Left lung (tissue), 10 donors: ENCODE measurements around the gene SIL1. TPM values are rescaled to one million over a fixed set of nuclear protein-coding genes. Genes with fewer than 3 reads are reported as not detected.

Experiments
- ATAC-seq: fragments of 200-7000 bp; cut with Tn5 transposase; one replicate; pipeline ENCODE4 v1.9.1; 2020; ENCODE audit warnings: moderate library complexity
- DNase-seq, 4 donors: peaks; one replicate each; pipeline ENCODE4 v3.0.0-alpha.2; 2013 to 2020
- H3K27ac ChIP-seq, 2 donors: fragments of 200-600 bp; sonication (generic) in 1 of 2; one replicate each; pipeline versions ENCODE4 v1.5.0 to v1.8.0; 2020 to 2021
- H3K27me3 ChIP-seq, 2 donors: fragments of 200-600 bp; sonication (generic) in 1 of 2; one replicate each; pipeline versions ENCODE4 v1.5.0 to v1.8.0; 2020 to 2021
- H3K36me3 ChIP-seq, 2 donors: fragments of 200-600 bp; sonication (generic) in 1 of 2; one replicate each; pipeline versions ENCODE4 v1.5.0 to v1.8.0; 2020 to 2021
- H3K4me1 ChIP-seq, 2 donors: fragments of 200-600 bp; one replicate each; pipeline ENCODE4 v1.8.0; 2021
- H3K4me3 ChIP-seq, 2 donors: fragments of 200-600 bp; sonication (generic) in 1 of 2; one replicate each; pipeline versions ENCODE4 v1.5.0 to v1.8.0; 2020 to 2021; ENCODE audit warnings: mild to moderate bottlenecking in 1 of 2
- H3K9me3 ChIP-seq, 2 donors: fragments of 200-600 bp; sonication (generic) in 1 of 2; one replicate each; pipeline versions ENCODE4 v1.5.0 to v1.8.0; 2020 to 2021
- intact Hi-C, 2 donors: fragments of 100-400 bp; cut with DNase I; formaldehyde crosslinking; loops; one replicate each; pipeline versions ENCODE4 v1.11.2 to v1.14.2; 2022
- polyA plus RNA-seq, 6 donors: library from polyadenylated mRNA; unstranded; fragments of 120-200 nt; gene quantifications; one replicate each; pipeline ENCODE4 v1.2.1, GENCODE V29; 2013; ENCODE audit not compliant: insufficient read length in 6 of 6
- total RNA-seq, 2 donors: library from RNA; stranded (reverse); fragmentation: NEBNext Ultra II Directional; extraction: Animal tissue kit (Norgen Biotek cat#: 25700); gene quantifications; one replicate each; pipeline ENCODE4 v1.2.1, GENCODE V29; 2021
- TF ChIP-seq, protein P1 (sequence below), 2 donors: fragments of 200-600 bp; sonication (generic) in 1 of 2; IDR thresholded peaks; one replicate each; pipeline versions ENCODE4 v1.5.0 to v1.8.0; 2021; ENCODE audit warnings: antibody characterized with exemption in 2 of 2
- donor health status: DM: no; HTN: yes; CAD: no.
- donor health status: DM: no; HTN: no; CAD: no.

SIL1 gene
- total and polyA plus RNA-seq, 8 donors: 28.8 to 71.7 (median 37.3) TPM

DNA sequence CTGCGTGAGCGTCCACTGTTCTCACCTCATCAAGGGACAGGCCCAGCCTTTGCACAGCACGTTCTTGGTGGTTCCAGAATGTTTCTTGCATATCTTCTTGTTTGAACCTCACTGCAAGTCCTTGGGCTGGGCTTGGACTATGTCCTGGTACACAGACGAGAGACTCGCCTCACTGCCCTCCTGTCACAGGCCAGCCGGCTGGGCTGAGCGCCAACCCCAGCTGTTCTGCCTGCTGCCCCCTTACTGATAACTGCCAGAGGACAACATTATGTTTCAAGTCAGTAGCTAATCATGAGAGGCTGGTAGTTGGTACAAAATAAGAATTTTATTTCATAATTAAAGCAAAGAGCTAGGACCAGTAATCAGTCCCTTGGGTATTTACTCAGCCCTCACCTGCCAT lies 270.2 kb downstream of the SIL1 start:
- H3K27me3 ChIP-seq: no peaks in the 10 kb centered on the region
- no peak overlapping the region for H3K27ac ChIP-seq
- ATAC-seq (peak; percentile 15), DNase-seq (peak in 1 of 4 donors; percentile 39)
- TF ChIP-seq, protein P1, sequence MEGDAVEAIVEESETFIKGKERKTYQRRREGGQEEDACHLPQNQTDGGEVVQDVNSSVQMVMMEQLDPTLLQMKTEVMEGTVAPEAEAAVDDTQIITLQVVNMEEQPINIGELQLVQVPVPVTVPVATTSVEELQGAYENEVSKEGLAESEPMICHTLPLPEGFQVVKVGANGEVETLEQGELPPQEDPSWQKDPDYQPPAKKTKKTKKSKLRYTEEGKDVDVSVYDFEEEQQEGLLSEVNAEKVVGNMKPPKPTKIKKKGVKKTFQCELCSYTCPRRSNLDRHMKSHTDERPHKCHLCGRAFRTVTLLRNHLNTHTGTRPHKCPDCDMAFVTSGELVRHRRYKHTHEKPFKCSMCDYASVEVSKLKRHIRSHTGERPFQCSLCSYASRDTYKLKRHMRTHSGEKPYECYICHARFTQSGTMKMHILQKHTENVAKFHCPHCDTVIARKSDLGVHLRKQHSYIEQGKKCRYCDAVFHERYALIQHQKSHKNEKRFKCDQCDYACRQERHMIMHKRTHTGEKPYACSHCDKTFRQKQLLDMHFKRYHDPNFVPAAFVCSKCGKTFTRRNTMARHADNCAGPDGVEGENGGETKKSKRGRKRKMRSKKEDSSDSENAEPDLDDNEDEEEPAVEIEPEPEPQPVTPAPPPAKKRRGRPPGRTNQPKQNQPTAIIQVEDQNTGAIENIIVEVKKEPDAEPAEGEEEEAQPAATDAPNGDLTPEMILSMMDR (IDR thresholded peaks at IDR 0.05): no peak
- H3K4me1 ChIP-seq: peaks cover 0 to 6% of the 10 kb centered on the region in 2 donors
- H3K4me3 ChIP-seq: no peak overlapping the region
- H3K9me3 ChIP-seq: no peaks in the 10 kb centered on the region
- H3K36me3 ChIP-seq: peaks cover 0 to 87% of the 10 kb centered on the region in 2 donors
- intact Hi-C loops: no loop called here

DNA sequence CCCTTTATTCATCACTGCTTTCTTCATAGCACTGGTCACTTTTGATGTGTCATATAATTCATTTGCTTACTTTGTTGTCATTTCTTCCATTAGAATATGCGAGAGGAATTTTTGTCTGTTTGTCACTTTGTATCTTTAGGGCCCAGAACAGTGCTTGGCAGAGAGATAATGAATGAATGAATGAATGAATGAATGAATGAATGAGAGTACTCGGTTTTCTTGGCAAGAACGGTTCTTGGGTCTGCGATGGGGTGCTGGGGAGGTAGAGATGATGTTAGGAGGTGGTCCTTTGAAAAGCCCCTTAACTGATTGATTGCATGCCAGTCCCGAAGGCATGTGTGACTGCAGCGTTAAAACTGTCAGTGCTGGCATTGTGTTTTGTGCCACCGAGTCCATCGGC lies 270.6 kb downstream of the SIL1 start:
- intact Hi-C loops: no loop called here
- Histone ChIP-seq H3K36me3 (peaks cover 0 to 82% of the 10 kb centered on the region in 2 donors), H3K9me3 (no peaks in the 10 kb centered on the region), H3K4me1 (peaks cover 0 to 6% of the 10 kb centered on the region in 2 donors), H3K27ac (no peak overlapping the region), H3K27me3 (no peaks in the 10 kb centered on the region), H3K4me3 (no peak overlapping the region)
- no peak for DNase-seq
- no peak for ATAC-seq
- TF ChIP-seq, protein P1 (IDR thresholded peaks at IDR 0.05): no peak

DNA sequence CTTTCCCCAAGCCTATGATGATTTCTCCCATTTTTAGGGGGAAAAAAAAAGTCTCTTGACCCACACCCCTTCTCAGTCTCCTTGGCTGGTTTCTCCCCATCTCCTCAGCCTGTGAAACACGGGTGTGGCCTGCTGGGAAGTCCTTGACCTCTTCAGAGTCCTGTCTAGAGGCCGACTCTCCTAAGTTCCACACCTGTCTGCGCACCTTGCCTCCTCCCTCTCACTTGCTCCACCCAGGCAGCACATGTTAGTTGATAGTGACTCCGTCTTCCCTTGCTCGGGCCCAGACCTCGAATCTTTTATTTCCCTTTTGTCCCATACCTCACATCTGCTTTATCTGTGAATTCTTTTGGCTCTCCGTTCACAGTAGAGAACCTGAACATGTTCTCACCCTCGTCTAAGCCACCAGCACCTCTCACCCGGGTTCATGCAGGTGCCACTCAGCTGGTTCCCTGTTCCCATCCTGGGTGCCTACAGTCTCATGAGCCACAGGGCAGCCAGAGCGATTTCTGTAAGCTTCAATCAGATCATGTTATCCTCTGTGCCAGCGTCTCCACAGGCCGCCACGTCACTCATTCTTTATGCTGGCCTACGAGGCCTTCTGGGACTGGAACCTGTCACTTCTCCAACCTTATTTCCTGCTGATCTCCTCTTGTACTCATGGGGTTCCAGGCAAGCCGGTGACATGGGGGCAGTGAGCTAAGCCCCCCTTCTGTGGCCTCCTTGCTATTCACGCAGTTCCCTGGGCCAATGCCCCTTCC lies 271.3 kb downstream of the SIL1 start:
- no peak overlapping the region for H3K27ac ChIP-seq

DNA sequence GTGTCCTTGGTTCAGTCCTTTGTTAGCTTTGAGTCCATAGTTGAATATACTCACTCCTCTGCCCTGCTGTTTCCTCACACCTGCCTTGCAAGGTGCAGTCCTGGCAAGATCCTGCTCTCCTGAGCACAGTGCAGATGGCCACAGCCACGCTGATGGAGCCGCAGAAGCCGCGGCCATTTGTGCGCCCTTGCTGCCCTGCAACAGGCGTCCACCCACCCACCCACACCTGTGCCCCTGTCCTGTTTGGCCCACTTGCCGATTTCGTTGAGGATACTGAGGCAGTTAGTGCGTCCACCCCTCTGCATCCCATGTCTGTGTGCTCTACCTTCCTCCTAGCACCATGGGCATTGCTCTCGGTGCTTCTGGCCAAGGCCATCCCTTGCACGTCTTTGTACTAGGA lies 271.9 kb downstream of the SIL1 start:
- Histone ChIP-seq H3K4me1 (peaks cover 0 to 6% of the 10 kb centered on the region in 2 donors), H3K4me3 (no peak overlapping the region), H3K27me3 (no peaks in the 10 kb centered on the region), H3K9me3 (no peaks in the 10 kb centered on the region), H3K36me3 (peaks cover 0 to 69% of the 10 kb centered on the region in 2 donors), H3K27ac (no peak overlapping the region)
- DNase-seq (no peak), ATAC-seq (no peak)
- TF ChIP-seq, protein P1 (IDR thresholded peaks at IDR 0.05): no peak
- intact Hi-C loops: no loop called here

More for the DNA sequence above, 271.3 kb downstream of the SIL1 start:
- Histone ChIP-seq H3K4me3 (no peak overlapping the region), H3K9me3 (no peaks in the 10 kb centered on the region), H3K36me3 (peaks cover 0 to 75% of the 10 kb centered on the region in 2 donors), H3K27me3 (no peaks in the 10 kb centered on the region), H3K4me1 (peaks cover 0 to 6% of the 10 kb centered on the region in 2 donors)
- ATAC-seq (peak; percentile 70), DNase-seq (no peak)
- TF ChIP-seq, protein P1 (IDR thresholded peaks at IDR 0.05): no peak
- intact Hi-C loops: no loop called here

DNA sequence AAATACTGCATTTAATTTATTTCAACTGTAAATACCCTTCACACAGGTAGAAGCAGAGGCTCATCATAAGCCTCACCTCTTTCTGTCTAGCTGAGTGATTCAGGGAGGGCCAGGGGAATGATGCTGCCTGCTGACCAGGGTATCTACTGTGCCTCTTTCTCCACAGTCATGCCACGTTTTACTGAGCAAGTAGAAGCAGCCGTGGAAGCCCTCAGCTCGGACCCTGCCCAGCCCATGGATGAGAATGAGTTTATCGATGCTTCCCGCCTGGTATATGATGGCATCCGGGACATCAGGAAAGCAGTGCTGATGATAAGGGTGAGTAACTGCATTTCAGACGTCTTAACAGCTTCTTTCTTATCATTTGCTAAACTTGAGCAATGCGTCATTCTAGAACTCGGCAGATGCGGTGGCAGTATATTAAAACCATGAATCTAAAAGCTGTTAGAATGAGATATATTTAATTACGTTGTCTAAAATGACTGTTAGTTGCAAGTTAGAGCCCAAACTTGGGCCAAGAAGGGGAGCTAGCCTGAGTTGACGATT lies 273.0 kb downstream of the SIL1 start:
- no peak overlapping the region for H3K4me3 ChIP-seq
- TF ChIP-seq, protein P1 (IDR thresholded peaks at IDR 0.05): no peak
- peaks cover 0 to 62% of the 10 kb centered on the region in 2 donors for H3K36me3 ChIP-seq

More for the DNA sequence above, 273.0 kb downstream of the SIL1 start:
- intact Hi-C loops: no loop called here
- no peak for DNase-seq
- H3K9me3 ChIP-seq: no peaks in the 10 kb centered on the region
- H3K27me3 ChIP-seq: no peaks in the 10 kb centered on the region
- H3K27ac ChIP-seq: no peak overlapping the region
- H3K4me1 ChIP-seq: peaks cover 0 to 6% of the 10 kb centered on the region in 2 donors
- ATAC-seq: no peak
